Measurements from ENCODE around the gene SENP7.
"Not testable (repeated sequence)": the region's sequence is repeated elsewhere in the genome, so short reads cannot be mapped to it uniquely, and the experiment has no call there.

GRCh38 chr3:101467310-101467663 lies 45.7 kb downstream of the SENP7 start:
- TF ChIP-seq GLIS3 (CRISPR knock-in tag; IDR thresholded peaks at IDR 0.05); ARNTL (CRISPR knock-in tag; IDR thresholded peaks at IDR 0.05; ENCODE audit: borderline replicate concordance, low read depth); ZFP30 (CRISPR knock-in tag; IDR thresholded peaks at IDR 0.05); BACH2 (CRISPR knock-in tag; IDR thresholded peaks at IDR 0.05; ENCODE audit: borderline replicate concordance); CREB5 (CRISPR knock-in tag; IDR thresholded peaks at IDR 0.05; ENCODE audit: low read depth); TOX (CRISPR knock-in tag; IDR thresholded peaks at IDR 0.05; ENCODE audit: borderline replicate concordance); CSDC2 (CRISPR knock-in tag; IDR thresholded peaks at IDR 0.05); OSR1 (CRISPR knock-in tag; IDR thresholded peaks at IDR 0.05); ZC3H10 (CRISPR knock-in tag; IDR thresholded peaks at IDR 0.05); ZNF565 (CRISPR knock-in tag; conservative IDR thresholded peaks at IDR 0.05; ENCODE audit: low read depth): not testable (repeated sequence)

Data from SK-N-SH treated with all-trans-retinoic acid at 6 μM for 48 hours (cell line).